GM11168 (cell line): ENCODE data around the gene C6orf132.
"Not testable (repeated sequence)": the region's sequence is repeated elsewhere in the genome, so short reads cannot be mapped to it uniquely, and the experiment has no call there.

Experiments used
- in situ Hi-C: fragments of 300-500 bp; cut with MboI; formaldehyde crosslinking; loops from one replicate; pipeline ENCODE4 v1.12.0; 2022; ENCODE audit warnings: low sequenced_read_pairs; ENCODE audit not compliant: unreplicated experiment

Gene C6orf132

GRCh38 chr6:42162384-42162783, 20.0 kb upstream of the C6orf132 start:
- in situ Hi-C loops: no loop called here

GRCh38 chr6:42159431-42160024, 17.1 kb upstream of the C6orf132 start:
- in situ Hi-C loops: no loop called here

GRCh38 chr6:42158631-42159030, 16.2 kb upstream of the C6orf132 start:
- in situ Hi-C loops: no loop called here

- in situ Hi-C loops: no loop called here
Measured at GRCh38 chr6:42158011-42158410, 15.6 kb upstream of the C6orf132 start.

GRCh38 chr6:42156638-42157037, 14.2 kb upstream of the C6orf132 start:
- in situ Hi-C loops: no loop called here

GRCh38 chr6:42155293-42155692, 12.9 kb upstream of the C6orf132 start:
- in situ Hi-C loops: no loop called here

GRCh38 chr6:42154461-42155209, 12.2 kb upstream of the C6orf132 start:
- in situ Hi-C loops: no loop called here

- in situ Hi-C loops: no loop called here
Measured at GRCh38 chr6:42153921-42154320, 11.5 kb upstream of the C6orf132 start.

- in situ Hi-C loops: not testable (repeated sequence)
Measured at GRCh38 chr6:42152528-42153213, 10.3 kb upstream of the C6orf132 start.

GRCh38 chr6:42152024-42152423, 9.6 kb upstream of the C6orf132 start:
- in situ Hi-C loops: no loop called here

- in situ Hi-C loops: no loop called here
Measured at GRCh38 chr6:42150254-42150653, 7.8 kb upstream of the C6orf132 start.

GRCh38 chr6:42148058-42148457, 5.6 kb upstream of the C6orf132 start:
- in situ Hi-C loops: no loop called here

- in situ Hi-C loops: no loop called here
Measured at GRCh38 chr6:42147138-42147562, 4.7 kb upstream of the C6orf132 start.

- in situ Hi-C loops: no loop called here
Measured at GRCh38 chr6:42141603-42142117, 760 bp downstream of the C6orf132 start.

- in situ Hi-C loops: no loop called here
Measured at GRCh38 chr6:42140756-42141602, 1.4 kb downstream of the C6orf132 start.

- in situ Hi-C loops: no loop called here
Measured at GRCh38 chr6:42140032-42140431, 2.4 kb downstream of the C6orf132 start.

GRCh38 chr6:42138630-42139619, 3.5 kb downstream of the C6orf132 start:
- in situ Hi-C loops: no loop called here

GRCh38 chr6:42138190-42138589, 4.2 kb downstream of the C6orf132 start:
- in situ Hi-C loops: no loop called here

GRCh38 chr6:42137194-42137753, 5.1 kb downstream of the C6orf132 start:
- in situ Hi-C loops: no loop called here
